ENCODE data around the gene UCN3. TPM values are rescaled to one million over a fixed set of nuclear protein-coding genes. Genes with fewer than 3 reads are reported as not detected.

Gene UCN3
- total RNA-seq, 1 donor from 2014 or later = not detected

DNA sequence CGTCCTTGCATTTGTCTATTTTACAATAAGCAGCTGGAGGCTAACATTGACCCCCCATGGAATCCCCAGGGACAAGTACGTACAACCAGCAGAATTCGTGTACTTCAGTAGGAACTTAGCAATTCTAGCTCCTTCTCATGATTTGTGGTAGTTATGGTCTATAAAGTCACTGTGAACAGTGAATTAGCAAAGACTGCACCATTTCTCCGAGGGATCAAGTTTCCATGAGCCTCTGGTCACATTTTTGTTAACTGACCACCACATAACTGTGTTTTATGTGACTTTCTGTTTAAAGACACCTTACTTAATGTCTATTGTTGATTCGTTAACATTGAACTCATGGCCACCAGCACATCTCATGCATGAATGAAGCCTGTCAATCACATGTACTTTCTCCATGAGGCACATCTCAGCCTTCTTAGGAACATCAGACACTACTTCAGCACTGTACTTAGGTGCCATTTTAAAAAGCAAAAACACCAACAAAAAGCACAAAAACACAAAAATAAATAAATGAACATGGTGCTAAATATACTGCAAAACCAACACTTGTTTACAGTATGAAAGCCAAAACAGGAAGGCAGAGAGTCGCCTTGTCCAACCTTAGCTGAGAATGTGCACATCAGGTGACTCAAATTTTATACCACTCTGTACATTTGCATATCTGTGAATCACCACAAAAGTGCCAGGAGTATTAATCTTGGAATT lies 9.0 kb upstream of the UCN3 start:
- H3K4me3 ChIP-seq = no peak overlapping the region

DNA sequence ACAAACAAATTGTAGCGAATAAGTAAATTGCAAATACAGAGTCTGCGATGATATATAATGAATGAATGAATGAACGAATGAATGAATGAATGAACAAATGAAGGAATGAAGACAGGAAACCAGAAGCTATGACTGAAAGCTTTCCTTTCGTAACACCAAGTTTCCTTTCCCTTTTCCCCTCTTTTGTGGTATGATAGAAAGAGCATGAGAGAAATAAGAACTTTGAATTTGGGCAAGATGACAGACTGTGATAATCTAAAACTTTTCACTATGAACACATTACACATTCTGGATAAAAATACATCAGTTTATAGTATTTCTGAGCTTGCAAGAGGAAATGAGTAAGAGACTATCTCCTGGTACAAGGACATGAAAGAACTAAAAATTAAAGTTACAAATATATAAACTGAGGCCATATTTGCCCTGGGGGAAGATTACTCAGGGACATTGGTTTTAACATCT lies 8.4 kb upstream of the UCN3 start:
- no peaks in the 10 kb centered on the region for H3K4me1 ChIP-seq
- H3K27me3 ChIP-seq = no peaks in the 10 kb centered on the region
- intact Hi-C loops (cut with DNase I) = no loop called here
- no peak overlapping the region for H3K27ac ChIP-seq
- H3K4me3 ChIP-seq = no peak overlapping the region
- no peaks in the 10 kb centered on the region for H3K36me3 ChIP-seq
- no peak for TF ChIP-seq CTCF (IDR thresholded peaks at IDR 0.05)
- no peaks in the 10 kb centered on the region for H3K9me3 ChIP-seq
- no peak for DNase-seq (ENCODE audit: low spot score in 2 of 2)

More for the DNA sequence above, 9.0 kb upstream of the UCN3 start:
- TF ChIP-seq CTCF (IDR thresholded peaks at IDR 0.05) = no peak
- Histone ChIP-seq H3K27me3 (no peaks in the 10 kb centered on the region), H3K9me3 (no peaks in the 10 kb centered on the region), H3K27ac (no peak overlapping the region), H3K4me1 (no peaks in the 10 kb centered on the region), H3K36me3 (no peaks in the 10 kb centered on the region)
- intact Hi-C loops (cut with DNase I) = no loop called here
- no peak for DNase-seq (ENCODE audit: low spot score in 2 of 2)

GRCh38 chr10:5360318-5360915 lies 4.3 kb upstream of the UCN3 start:
- H3K27me3 ChIP-seq = no peaks in the 10 kb centered on the region
- H3K36me3 ChIP-seq = no peaks in the 10 kb centered on the region
- no peak for TF ChIP-seq CTCF (IDR thresholded peaks at IDR 0.05)
- intact Hi-C loops (cut with DNase I) = no loop called here
- no peaks in the 10 kb centered on the region for H3K9me3 ChIP-seq
- no peak overlapping the region for H3K4me3 ChIP-seq
- H3K27ac ChIP-seq = no peak overlapping the region
- no peak for DNase-seq (ENCODE audit: low spot score in 2 of 2)
- no peaks in the 10 kb centered on the region for H3K4me1 ChIP-seq

DNA sequence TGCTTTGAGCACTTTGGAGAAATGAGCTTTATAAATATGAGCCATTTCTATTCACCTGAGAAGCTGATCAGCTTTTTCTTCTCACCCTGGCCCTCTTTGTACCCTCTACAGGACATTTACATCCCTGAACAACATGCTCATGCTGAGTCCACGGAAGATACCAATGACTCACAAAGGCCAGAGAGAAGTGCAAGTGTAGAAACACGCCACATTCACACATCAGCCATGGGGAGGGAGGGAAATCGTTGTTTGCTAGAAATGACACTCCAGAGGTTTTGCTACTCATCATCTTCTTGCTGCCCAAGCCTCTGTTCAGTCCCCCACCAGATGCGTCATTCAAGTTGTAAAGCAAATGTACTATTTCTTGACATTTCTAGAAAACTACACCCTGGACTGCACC lies 2.8 kb upstream of the UCN3 start:
- intact Hi-C loops (cut with DNase I) = no loop called here
- Histone ChIP-seq H3K9me3 (no peaks in the 10 kb centered on the region), H3K36me3 (no peaks in the 10 kb centered on the region), H3K4me1 (no peaks in the 10 kb centered on the region), H3K27ac (no peak overlapping the region), H3K27me3 (no peaks in the 10 kb centered on the region), H3K4me3 (no peak overlapping the region)
- DNase-seq (ENCODE audit: low spot score in 2 of 2) = no peak
- no peak for TF ChIP-seq CTCF (IDR thresholded peaks at IDR 0.05)

DNA sequence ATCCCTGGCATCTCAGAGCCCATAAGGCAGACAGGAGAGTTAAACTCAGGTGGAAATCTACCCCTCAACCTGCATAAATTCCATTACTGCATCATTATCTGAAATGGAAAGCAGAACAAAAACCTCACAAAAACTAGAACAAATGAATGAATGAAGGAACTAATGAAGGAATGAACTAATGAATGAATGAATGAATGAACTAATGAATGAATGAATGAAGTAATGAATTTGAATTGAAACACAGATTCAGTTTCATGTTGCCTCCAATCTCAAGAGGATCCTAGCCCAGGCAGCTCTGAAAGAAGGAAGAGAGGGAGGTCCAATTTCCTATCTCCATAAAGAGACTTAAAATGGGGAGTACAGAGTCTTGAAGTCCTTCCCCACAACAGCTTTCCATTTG lies 1.9 kb upstream of the UCN3 start:
- Histone ChIP-seq H3K36me3 (no peaks in the 10 kb centered on the region), H3K9me3 (no peaks in the 10 kb centered on the region), H3K4me1 (no peaks in the 10 kb centered on the region), H3K4me3 (no peak overlapping the region), H3K27me3 (no peaks in the 10 kb centered on the region), H3K27ac (no peak overlapping the region)
- no peak for DNase-seq (ENCODE audit: low spot score in 2 of 2)
- no peak for TF ChIP-seq CTCF (IDR thresholded peaks at IDR 0.05)
- intact Hi-C loops (cut with DNase I) = no loop called here

Data from ascending aorta (tissue), 2 donors.